Astrocyte of the cerebellum (primary cell): ENCODE results near the gene ARHGEF1.
A peak's percentile ranks its signal among the peaks of the same experiment; 100 is the strongest.
"Not testable (repeated sequence)": the region's sequence is repeated elsewhere in the genome, so short reads cannot be mapped to it uniquely, and the experiment has no call there.

Experiments
- DNase-seq: peaks from one replicate; pipeline ENCODE4 v3.0.0-alpha.2; 2011; ENCODE audit warnings: low read depth
- H3K4me3 ChIP-seq: 2 replicates; pipeline ENCODE4 v1.5.1; 2011; ENCODE audit warnings: mild to moderate bottlenecking, low read depth, low read length, moderate library complexity
- CTCF ChIP-seq: IDR thresholded peaks from 2 replicates; pipeline ENCODE4 v1.5.1; 2012; ENCODE audit warnings: low read length, low read depth, moderate library complexity, mild to moderate bottlenecking; ENCODE audit errors: missing control alignments
- in situ Hi-C: cut with HindIII; loops from 2 replicates; pipeline ENCODE4 v1.10.0; 2017; ENCODE audit warnings: low sequenced_read_pairs

Gene ARHGEF1

GRCh38 chr19:41868989-41869300 is 14.0 kb upstream of the ARHGEF1 start:
- in situ Hi-C loops: no loop called here
- TF ChIP-seq CTCF: no peak
- H3K4me3 ChIP-seq: no peak overlapping the region
- DNase-seq: no peak

GRCh38 chr19:41869374-41869955 is 13.5 kb upstream of the ARHGEF1 start:
- no peak for DNase-seq
- no peak overlapping the region for H3K4me3 ChIP-seq
- in situ Hi-C loops: no loop called here
- no peak for TF ChIP-seq CTCF

- DNase-seq: peak; percentile 20
- TF ChIP-seq CTCF: no peak
- no peak overlapping the region for H3K4me3 ChIP-seq
- in situ Hi-C loops: no loop called here
Measured at GRCh38 chr19:41870401-41870873, 12.5 kb upstream of the ARHGEF1 start.

DNA sequence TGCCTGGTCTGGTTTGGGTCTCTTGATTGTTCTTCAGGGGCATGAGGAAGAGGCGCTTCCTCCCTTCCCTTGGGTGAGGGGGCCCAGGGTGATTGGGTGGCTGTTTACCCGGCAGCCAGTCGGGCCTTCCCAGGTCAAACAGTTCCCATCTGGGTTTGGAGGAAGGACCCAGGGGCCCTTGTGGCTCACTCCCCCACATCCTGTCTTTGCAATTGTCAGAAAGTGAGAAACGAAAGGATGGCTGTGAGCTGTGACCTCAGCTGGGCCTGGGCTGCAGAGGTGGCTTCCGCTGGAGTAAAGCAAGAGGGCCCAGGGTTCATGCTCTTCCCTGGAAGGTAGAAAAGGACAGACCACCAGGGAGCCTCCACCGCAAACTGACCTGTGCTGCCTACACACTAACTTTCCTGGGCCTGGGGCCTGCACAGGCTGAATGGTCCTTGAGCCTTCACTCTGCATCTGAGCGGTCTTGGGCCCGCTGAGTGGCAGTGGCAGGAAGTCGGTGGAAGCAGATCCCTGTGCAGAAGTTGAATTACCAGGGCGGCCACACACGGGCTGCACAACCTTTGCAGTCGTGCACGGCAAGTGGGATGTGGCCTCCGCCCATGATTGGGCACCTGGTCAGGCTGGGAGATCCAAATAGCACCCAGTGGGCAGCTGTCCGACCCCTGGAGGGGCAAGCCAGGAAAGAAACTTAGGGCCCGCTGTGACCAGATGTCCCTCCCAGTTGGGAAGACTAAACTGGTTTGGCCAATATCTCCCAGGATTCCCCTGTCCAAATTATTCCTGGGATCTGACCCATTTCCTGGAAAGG is 11.2 kb upstream of the ARHGEF1 start:
- DNase-seq: no peak
- TF ChIP-seq CTCF: no peak
- in situ Hi-C loops: no loop called here
- H3K4me3 ChIP-seq: no peak overlapping the region

GRCh38 chr19:41872384-41872774 is 10.6 kb upstream of the ARHGEF1 start:
- in situ Hi-C loops: no loop called here
- no peak overlapping the region for H3K4me3 ChIP-seq
- no peak for DNase-seq
- no peak for TF ChIP-seq CTCF

- no peak overlapping the region for H3K4me3 ChIP-seq
- peak; percentile 18 for DNase-seq
- in situ Hi-C loops: no loop called here
- peak; percentile 78 for TF ChIP-seq CTCF
Measured at GRCh38 chr19:41872775-41873647, 10.0 kb upstream of the ARHGEF1 start.

DNA sequence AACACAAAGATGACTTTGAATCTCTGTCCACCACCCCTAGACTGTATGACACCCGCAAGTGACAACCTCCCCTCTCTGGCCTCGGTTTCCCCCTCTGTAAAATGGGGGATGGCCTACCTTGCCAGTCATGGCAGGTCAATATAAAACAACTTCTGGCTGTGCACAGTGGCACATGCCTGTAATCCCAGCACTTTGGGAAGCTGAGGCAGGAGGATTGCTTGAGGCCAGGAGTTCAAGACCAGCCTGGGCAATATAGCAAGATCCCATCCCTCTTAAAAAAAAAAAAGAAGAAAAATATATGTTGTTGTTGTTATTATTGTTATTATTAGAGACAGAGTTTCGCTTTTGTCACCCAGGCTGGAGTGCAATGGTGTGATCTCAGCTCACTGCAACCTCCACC is 7.0 kb upstream of the ARHGEF1 start:
- not testable (repeated sequence) for DNase-seq, H3K4me3 ChIP-seq

More for the DNA sequence above, 7.0 kb upstream of the ARHGEF1 start:
- in situ Hi-C loops: not testable (repeated sequence)
